ENCODE measurements around the gene RAP1GAP2. TPM values are rescaled to one million over a fixed set of nuclear protein-coding genes. Genes with fewer than 3 reads are reported as not detected.
A peak's percentile ranks its signal among the peaks of the same experiment; 100 is the strongest.

RAP1GAP2 gene
- total and polyA plus RNA-seq, 2 of the 8 experiments (the other 6 are each of a cell fraction or from before 2014, with no cell fraction given), result 24.0 to 63.8 TPM

DNA sequence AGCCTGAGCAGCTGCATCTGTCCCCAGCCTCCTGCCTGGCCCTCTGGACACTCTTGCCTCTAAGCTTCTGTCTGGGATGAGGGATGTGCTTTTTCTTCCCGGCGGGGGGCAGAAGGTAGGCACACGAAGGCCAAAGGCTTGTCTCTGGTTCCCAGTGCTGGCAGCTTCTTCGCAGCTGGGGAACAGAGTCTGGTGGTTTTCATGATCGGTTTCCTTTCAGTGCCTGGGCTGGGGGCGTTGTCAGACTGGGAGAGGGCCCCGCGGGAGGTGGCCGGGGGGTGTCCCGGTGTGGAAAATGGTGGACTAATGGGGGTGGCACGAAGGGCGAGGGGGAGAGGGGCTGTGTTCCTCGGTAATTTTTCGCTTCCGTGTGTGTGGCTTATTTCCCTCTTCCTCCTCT is 988 bp downstream of the RAP1GAP2 start:
- Histone ChIP-seq H3K14ac (ENCODE audit: insufficient read length) (no peak overlapping the region), H4K8ac (ENCODE audit: extremely low read depth, insufficient read depth, low read length) (no peak overlapping the region), H3K79me2 (ENCODE audit: control insufficient read depth in 1 of 2, insufficient read depth in 2 of 2, low read length in 2 of 2) (no peaks in the 10 kb centered on the region), H3K27ac (ENCODE audit: low read depth, low read length) (no peak overlapping the region), H3K79me1 (ENCODE audit: low read depth, low read length) (no peaks in the 10 kb centered on the region; the same call in 1 of the 2 replicates), H2AFZ (ENCODE audit: low read length) (no peak overlapping the region), H4K20me1 (replicated peaks in 1 of 2; ENCODE audit: control insufficient read depth in 1 of 2, insufficient read depth in 2 of 2, low read length in 2 of 2) (peaks cover 0 to 9% of the 10 kb centered on the region in 2 experiments), H3K23ac (ENCODE audit: insufficient read length) (no peak overlapping the region), H2BK120ac (replicated peaks; ENCODE audit: low read depth, low read length) (no peak overlapping the region), H2BK20ac (ENCODE audit: low read length) (no peak overlapping the region), H4K91ac (replicated peaks; ENCODE audit: insufficient read length, low read length) (no peak overlapping the region), H2BK12ac (ENCODE audit: low read depth, low read length) (0 out of 2 replicates have a peak overlapping the region, but pooled peaks have one; percentile 77), H2BK15ac (ENCODE audit: low read length) (no peak overlapping the region), H3K27me3 (replicated peaks in 1 of 4; ENCODE audit: control insufficient read depth in 3 of 4, extremely low read depth in 1 of 4, insufficient read depth in 3 of 4, low read length in 3 of 4) (no peaks in the 10 kb centered on the region), H3K9me3 (ENCODE audit: insufficient read depth in 2 of 2, low read depth in 1 of 2, low read length in 1 of 2) (no peaks in the 10 kb centered on the region), H3K9ac (replicated peaks in 1 of 4; ENCODE audit: extremely low read depth in 1 of 4, low read depth in 3 of 4, low read length in 3 of 4) (no peak overlapping the region), H3K4me1 (replicated peaks in 1 of 4; ENCODE audit: control insufficient read depth in 3 of 4, insufficient read depth in 4 of 4, low read length in 3 of 4) (peaks cover 0 to 8% (median 4%) of the 10 kb centered on the region in 4 experiments; a peak in 4 of 7 replicates), H3K4me3 (ENCODE audit: extremely low read depth in 1 of 4, insufficient read depth in 2 of 4, low read depth in 3 of 4, low read length in 4 of 4) (no peak overlapping the region), H3K23me2 (ENCODE audit: low read depth, low read length) (no peaks in the 10 kb centered on the region), H3K18ac (ENCODE audit: extremely low read depth, low read length) (no peak overlapping the region), H3K4me2 (ENCODE audit: insufficient read depth in 1 of 2, low read depth in 2 of 2, low read length in 2 of 2) (no peak overlapping the region), H2BK5ac (ENCODE audit: low read depth, low read length) (no peak overlapping the region; the same call in 1 of the 2 replicates), H2AK5ac (ENCODE audit: low read depth, low read length) (no peak overlapping the region), H4K5ac (ENCODE audit: insufficient read length, low read depth, low read length) (no peak overlapping the region), H3K56ac (replicated peaks; ENCODE audit: insufficient read length, low read depth, low read length) (no peak overlapping the region), H3K4ac (replicated peaks; ENCODE audit: insufficient read length, low read depth, low read length) (no peak overlapping the region), H3K36me3 (ENCODE audit: control insufficient read depth in 2 of 4, insufficient read depth in 4 of 4, low read length in 3 of 4) (no peaks in the 10 kb centered on the region)
- ChIA-PET CTCF (ENCODE audit: partially characterized antibody) (interaction anchor here (0.6 kb wide), 1 partner anchor 11 kb away, joined by 4 read pairs; no protein-coding TSS in a partner anchor), POLR2A (ENCODE audit: partially characterized antibody) (interaction anchor here (0.9 to 1.2 kb wide), 2 partner anchors 55 to 77 kb away, joined by 3 read pairs; no protein-coding TSS in a partner anchor)
- FAIRE-seq, result no peak
- WGBS, 2 experiments (ENCODE audit: extremely low coverage in 1 of 2, insufficient coverage in 1 of 2, insufficient read length in 1 of 2, insufficient replicate concordance in 2 of 2, low coverage in 1 of 2, low lambda C conversion rate in 2 of 2, missing lambda C conversion rate in 1 of 2), result 92% methylated on average over 6 of the region's 15 CpGs; no CpG with 5 or more reads in 1 of the 2 experiments
- DNase-seq (ENCODE audit: low read depth in 1 of 2, low spot score in 2 of 2), result no peak
- no peak for TF ChIP-seq CHD1 (IDR thresholded peaks at IDR 0.05; ENCODE audit: low read depth, low read length)
- TF ChIP-seq CEBPB (IDR thresholded peaks at IDR 0.05; ENCODE audit: low read depth, low read length), result no peak
- TF ChIP-seq KDM4A (IDR thresholded peaks at IDR 0.05; ENCODE audit: low read depth, low read length, severe bottlenecking), result no peak
- no peak for TF ChIP-seq SP2 (IDR thresholded peaks at IDR 0.05; ENCODE audit: low read length)
- TF ChIP-seq NRF1 (IDR thresholded peaks at IDR 0.05; ENCODE audit: low read depth, low read length), result no peak
- no peak for TF ChIP-seq NANOG (IDR thresholded peaks at IDR 0.05; ENCODE audit: insufficient read depth, low read depth, low read length, poor library complexity, severe bottlenecking)
- no peak for TF ChIP-seq EZH2 (IDR thresholded peaks at IDR 0.05; ENCODE audit: low read depth, low read length, severe bottlenecking)
- no peak for TF ChIP-seq RFX5 (IDR thresholded peaks at IDR 0.05; ENCODE audit: borderline replicate concordance, low read depth, low read length)
- TF ChIP-seq SIRT6 (IDR thresholded peaks at IDR 0.05; ENCODE audit: low read length), result no peak
- no peak for TF ChIP-seq BCL11A (IDR thresholded peaks at IDR 0.05; ENCODE audit: low read depth in 2 of 2, low read length in 2 of 2)
